C1 segment of cervical spinal cord (tissue), 14 donors: ENCODE data around the gene CARS2.
A peak's percentile ranks its signal among the peaks of the same experiment; 100 is the strongest.
"Not testable (repeated sequence)": the region's sequence is repeated elsewhere in the genome, so short reads cannot be mapped to it uniquely, and the experiment has no call there.

Experiments
- DNase-seq, 14 donors: peaks; one replicate each; lab custom pipeline; 2025; lab: John Stamatoyannopoulos, UW

The CARS2 gene

DNA sequence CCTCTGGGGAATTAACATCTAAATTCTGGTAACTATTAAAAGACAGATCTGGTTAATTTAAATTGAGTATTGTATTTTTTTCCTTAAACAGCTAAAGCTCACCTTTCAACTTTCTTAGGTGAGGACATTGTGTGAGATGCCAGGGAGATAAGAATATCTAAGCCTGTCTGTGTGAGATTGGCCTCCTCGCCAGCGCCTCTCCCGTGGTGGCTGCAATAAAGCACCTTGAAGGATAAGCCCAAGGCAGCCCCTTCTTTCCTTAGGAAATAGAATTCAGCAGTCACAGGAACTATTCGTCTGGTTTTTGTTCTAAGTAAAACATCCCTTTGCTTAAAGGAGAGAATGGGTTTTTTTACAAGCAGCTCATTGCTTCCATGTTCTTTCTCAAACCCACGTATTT lies 66.0 kb downstream of the CARS2 start:
- no peak for DNase-seq

- no peak for DNase-seq
Observed at GRCh38 chr13:110638814-110639806, 66.8 kb downstream of the CARS2 start.

GRCh38 chr13:110638257-110638656 lies 67.7 kb downstream of the CARS2 start:
- no peak for DNase-seq

GRCh38 chr13:110637747-110638146 lies 68.2 kb downstream of the CARS2 start:
- DNase-seq: no peak

- no peak for DNase-seq
Observed at GRCh38 chr13:110637275-110637674, 68.6 kb downstream of the CARS2 start.

- DNase-seq: no peak
Observed at GRCh38 chr13:110636701-110637201, 69.2 kb downstream of the CARS2 start.

GRCh38 chr13:110636053-110636475 lies 69.9 kb downstream of the CARS2 start:
- no peak for DNase-seq

GRCh38 chr13:110635405-110636002 lies 70.4 kb downstream of the CARS2 start:
- no peak for DNase-seq

DNA sequence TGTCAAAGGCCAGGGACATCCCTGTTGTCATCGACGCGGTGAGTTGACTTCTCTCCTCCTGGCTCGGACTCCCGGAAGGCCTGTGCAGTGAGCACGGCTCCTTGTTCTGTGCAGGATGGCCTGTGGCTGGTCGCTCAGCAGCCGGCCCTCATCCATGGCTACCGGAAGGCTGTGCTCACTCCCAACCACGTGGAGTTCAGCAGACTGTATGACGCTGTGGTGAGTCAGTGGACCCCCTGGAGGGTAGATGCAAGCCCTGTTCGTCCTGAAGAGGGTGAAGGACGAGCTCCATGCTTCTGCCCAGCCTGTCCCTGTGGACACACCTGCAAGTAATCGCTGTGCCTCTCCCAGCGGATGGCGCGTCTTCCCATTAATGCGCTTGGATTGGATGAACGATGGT lies 71.4 kb downstream of the CARS2 start:
- no peak for DNase-seq

GRCh38 chr13:110633776-110634175 lies 72.1 kb downstream of the CARS2 start:
- no peak for DNase-seq

- DNase-seq: not testable (repeated sequence)
Observed at GRCh38 chr13:110632255-110632654, 73.7 kb downstream of the CARS2 start.

DNA sequence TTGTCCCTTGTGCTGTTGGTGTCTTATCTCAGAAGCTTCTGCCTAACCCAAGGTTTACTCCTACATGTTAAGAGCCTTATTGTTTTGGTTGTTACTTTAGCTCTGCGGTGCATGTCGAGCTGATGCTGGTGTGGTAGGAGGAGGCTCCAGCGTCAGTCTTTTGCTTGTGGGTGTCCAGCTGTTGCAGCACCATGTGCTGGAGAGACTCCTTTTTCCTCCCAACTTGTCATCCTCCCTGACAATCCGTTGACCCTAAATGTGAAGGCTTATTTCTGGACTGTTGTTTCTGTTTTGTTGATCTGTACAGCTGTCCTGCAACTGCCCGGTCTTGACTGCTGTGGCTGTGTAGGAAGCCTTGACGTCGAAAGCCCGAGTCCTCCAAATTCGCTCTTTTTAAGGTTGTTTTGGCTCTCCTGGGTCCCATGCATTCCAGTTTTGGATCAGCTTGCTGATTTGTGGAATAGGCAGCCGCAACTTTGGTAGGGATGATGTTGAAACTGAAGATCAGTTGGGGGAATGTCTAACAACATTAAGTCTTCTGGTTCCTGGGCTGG lies 75.3 kb downstream of the CARS2 start:
- no peak for DNase-seq

GRCh38 chr13:110629735-110630134 lies 76.2 kb downstream of the CARS2 start:
- no peak for DNase-seq

GRCh38 chr13:110628952-110629701 lies 76.8 kb downstream of the CARS2 start:
- DNase-seq: peak in 1 of 14 donors; percentile 25

DNA sequence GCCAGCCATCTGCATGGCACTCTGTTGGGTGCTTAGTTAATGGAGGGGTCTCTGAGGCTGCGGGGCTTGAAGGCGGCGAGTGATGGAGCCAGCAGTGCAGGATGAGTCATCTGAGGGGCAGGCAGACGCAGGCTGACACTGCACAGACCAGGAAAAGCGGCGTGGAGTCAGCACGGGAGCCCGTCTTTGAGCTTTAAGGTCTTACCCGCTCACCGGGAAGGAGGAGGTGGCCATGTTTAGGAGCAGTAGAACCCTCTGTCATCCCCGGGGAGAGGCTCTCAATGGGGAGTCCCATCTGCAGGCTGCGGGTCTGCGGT lies 77.5 kb downstream of the CARS2 start:
- peak in 1 of 14 donors; percentile 9 for DNase-seq

DNA sequence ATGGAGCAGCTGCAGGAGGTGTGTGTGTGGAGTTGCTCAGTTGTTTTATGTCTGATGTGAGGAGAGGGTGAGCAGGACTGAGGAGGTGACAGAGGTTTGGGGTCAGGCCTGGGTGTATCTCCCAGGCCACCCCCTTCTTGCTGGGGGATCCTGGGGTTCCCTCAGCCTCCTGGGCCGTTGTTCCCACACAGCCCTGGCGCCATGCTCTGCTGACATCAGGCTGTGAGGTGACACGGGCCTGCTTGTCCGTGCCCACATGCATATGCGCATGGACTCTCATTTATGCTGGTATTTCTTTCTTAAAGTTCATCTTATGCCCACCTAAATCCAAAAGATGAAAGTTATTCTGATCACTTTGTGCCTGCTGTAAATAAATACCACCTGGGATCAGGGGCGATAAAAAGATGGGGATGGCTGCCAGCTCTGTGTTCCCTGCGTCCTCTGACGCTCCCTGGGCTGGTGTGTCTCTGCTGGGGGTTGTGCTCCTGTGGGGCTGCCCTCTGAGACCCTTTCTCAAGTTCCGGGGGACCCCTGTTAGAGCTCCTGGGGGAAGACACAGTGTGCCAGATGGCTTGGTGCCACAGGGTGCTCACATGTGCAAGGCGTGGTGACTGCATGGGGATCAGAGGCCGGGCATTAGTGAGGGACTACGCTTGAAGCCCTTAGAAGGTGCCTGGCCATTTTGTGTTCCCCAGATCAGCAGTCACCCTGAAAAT lies 78.0 kb downstream of the CARS2 start:
- no peak for DNase-seq

GRCh38 chr13:110627351-110627750 lies 78.6 kb downstream of the CARS2 start:
- DNase-seq: no peak

GRCh38 chr13:110626521-110626920 lies 79.4 kb downstream of the CARS2 start:
- no peak for DNase-seq

GRCh38 chr13:110625771-110626321 lies 80.1 kb downstream of the CARS2 start:
- DNase-seq: no peak
